Activated CD8-positive, alpha-beta memory T cell treated with anti-CD3 and anti-CD28 coated beads, Interleukin-2, amount 10 ng/mL, durations not matched to agents 7 days and 5 days (primary cell): ENCODE measurements around the gene ELMOD3. TPM values are rescaled to one million over a fixed set of nuclear protein-coding genes. Genes with fewer than 3 reads are reported as not detected.
"Not testable (repeated sequence)": the region's sequence is repeated elsewhere in the genome, so short reads cannot be mapped to it uniquely, and the experiment has no call there.

Source experiments
- ATAC-seq: fragments of 150-1000 bp; cut with Tn5 transposase; one replicate; pipeline ENCODE4 v1.10.0; 2021; ENCODE audit warnings: moderate library complexity
- CTCF ChIA-PET: fragments of 350-600 bp; sonication (Branson Sonifier 250); formaldehyde crosslinking; loops from one replicate; lab custom pipeline; 2021; ENCODE audit warnings: antibody characterized with exemption; lab: Charles Lee
- DNase-seq: peaks from one replicate; pipeline ENCODE4 v3.0.0-alpha.2; 2020
- H3K27ac Mint-ChIP-seq: one replicate; pipeline ENCODE4 v1.8.0; 2021; ENCODE audit warnings: mild to moderate bottlenecking, mixed read lengths
- H3K27me3 Mint-ChIP-seq: one replicate; pipeline ENCODE4 v1.8.0; 2021; ENCODE audit warnings: mixed read lengths
- H3K36me3 Mint-ChIP-seq: one replicate; pipeline ENCODE4 v1.8.0; 2021; ENCODE audit warnings: mild to moderate bottlenecking, mixed read lengths
- H3K4me1 Mint-ChIP-seq: one replicate; pipeline ENCODE4 v1.8.0; 2021; ENCODE audit warnings: mixed read lengths
- H3K4me3 Mint-ChIP-seq: one replicate; pipeline ENCODE4 v1.8.0; 2021; ENCODE audit warnings: mild to moderate bottlenecking, moderate library complexity, mixed read lengths
- H3K9me3 Mint-ChIP-seq: one replicate; pipeline ENCODE4 v1.8.0; 2022; ENCODE audit warnings: low read depth, mixed read lengths
- total RNA-seq, 2 experiments: library from RNA; stranded (reverse); gene quantifications; one replicate each; pipeline ENCODE4 v1.2.3, GENCODE V29; 2021

Gene ELMOD3
- total RNA-seq, 2 experiments from 2014 or later, result 21.7 to 27.7 TPM

GRCh38 chr2:85323351-85323987 lies 31.1 kb upstream of the ELMOD3 start:
- Mint-ChIP-seq H3K9me3 (no peaks in the 10 kb centered on the region), H3K36me3 (peaks cover 86% of the 10 kb centered on the region), H3K27ac (peak overlapping the region; percentile 56), H3K4me3 (peak overlapping the region; percentile 92), H3K4me1 (peaks cover 65% of the 10 kb centered on the region), H3K27me3 (no peaks in the 10 kb centered on the region)
- CTCF ChIA-PET, result interaction anchor here (1.1 kb wide), 1 partner anchor 23 kb away, joined by 4 read pairs; no protein-coding TSS in a partner anchor
- ATAC-seq (no peak), DNase-seq (no peak)

- not testable (repeated sequence) for H3K9me3 Mint-ChIP-seq, DNase-seq, H3K27me3 Mint-ChIP-seq, ATAC-seq
- Mint-ChIP-seq H3K36me3 (peaks cover 81% of the 10 kb centered on the region), H3K27ac (peak overlapping the region; percentile 56), H3K4me1 (peaks cover 63% of the 10 kb centered on the region), H3K4me3 (peak overlapping the region; percentile 92)
- CTCF ChIA-PET, result interaction anchor here (4.5 kb wide), 1 partner anchor 23 kb away, joined by 17 read pairs; no protein-coding TSS in a partner anchor
Measured at GRCh38 chr2:85323988-85324367, 30.6 kb upstream of the ELMOD3 start.

GRCh38 chr2:85324639-85325465 lies 29.7 kb upstream of the ELMOD3 start:
- Mint-ChIP-seq H3K27me3 (no peaks in the 10 kb centered on the region), H3K36me3 (peaks cover 78% of the 10 kb centered on the region), H3K4me1 (peaks cover 61% of the 10 kb centered on the region), H3K27ac (peak overlapping the region; percentile 100), H3K9me3 (no peaks in the 10 kb centered on the region), H3K4me3 (peak overlapping the region; percentile 92)
- ATAC-seq (no peak), DNase-seq (no peak)
- CTCF ChIA-PET, result interaction anchor here (4.5 kb wide), 1 partner anchor 24 kb away, joined by 17 read pairs; no protein-coding TSS in a partner anchor

- ATAC-seq (no peak), DNase-seq (no peak)
- H3K4me3 Mint-ChIP-seq, result peak overlapping the region; percentile 92
- peaks cover 73% of the 10 kb centered on the region for H3K36me3 Mint-ChIP-seq
- H3K27me3 Mint-ChIP-seq, result no peaks in the 10 kb centered on the region
- H3K9me3 Mint-ChIP-seq, result no peaks in the 10 kb centered on the region
- H3K27ac Mint-ChIP-seq, result peak overlapping the region; percentile 100
- CTCF ChIA-PET, result interaction anchor here (4.5 kb wide), 1 partner anchor 25 kb away, joined by 17 read pairs; no protein-coding TSS in a partner anchor
- H3K4me1 Mint-ChIP-seq, result peaks cover 57% of the 10 kb centered on the region
Measured at GRCh38 chr2:85325466-85325811, 29.1 kb upstream of the ELMOD3 start.

GRCh38 chr2:85326406-85327159 lies 28.0 kb upstream of the ELMOD3 start:
- ATAC-seq, result peak; percentile 28

GRCh38 chr2:85327160-85327821 lies 27.3 kb upstream of the ELMOD3 start:
- Mint-ChIP-seq H3K27ac (peak overlapping the region; percentile 100), H3K27me3 (no peaks in the 10 kb centered on the region), H3K4me3 (peak overlapping the region; percentile 92), H3K36me3 (peaks cover 54% of the 10 kb centered on the region), H3K4me1 (peaks cover 51% of the 10 kb centered on the region), H3K9me3 (no peaks in the 10 kb centered on the region)
- peak; percentile 43 for ATAC-seq
- CTCF ChIA-PET, result interaction anchor here (1.0 to 4.5 kb wide), 7 partner anchors 9 to 229 kb away, joined by 3 to 17 read pairs (median 5); partner anchors contain the start of genes ELMOD3 and RETSAT
- peak; percentile 85 for DNase-seq

More at GRCh38 chr2:85326406-85327159, 28.0 kb upstream of the ELMOD3 start:
- Mint-ChIP-seq H3K27me3 (no peaks in the 10 kb centered on the region), H3K9me3 (no peaks in the 10 kb centered on the region), H3K36me3 (peaks cover 61% of the 10 kb centered on the region), H3K4me1 (peaks cover 56% of the 10 kb centered on the region), H3K4me3 (peak overlapping the region; percentile 92), H3K27ac (peak overlapping the region; percentile 100)
- CTCF ChIA-PET, result interaction anchor here (1.0 to 4.5 kb wide), 6 partner anchors 9 to 225 kb away, joined by 3 to 17 read pairs (median 8); partner anchors contain the start of genes ELMOD3 and RETSAT
- DNase-seq, result peak; percentile 84

GRCh38 chr2:85327822-85328617 lies 26.5 kb upstream of the ELMOD3 start, which contains the start of gene TGOLN2:
Gene TGOLN2 (minus strand): TSS chr2:85327989. CDS start chr2:85327962, 27 bp downstream.
- CTCF ChIA-PET, result interaction anchor here (1.0 to 4.5 kb wide), 4 partner anchors 26 to 229 kb away, joined by 4 to 17 read pairs (median 10); partner anchors contain the start of genes ELMOD3 and RETSAT
- H3K4me3 Mint-ChIP-seq, result peak within 1 kb of the TSS; percentile 92
- H3K4me1 Mint-ChIP-seq, result peaks cover 46% of the 10 kb centered on the region
- no peaks in the 10 kb centered on the region for H3K27me3 Mint-ChIP-seq
- no peaks in the 10 kb centered on the region for H3K9me3 Mint-ChIP-seq
- H3K27ac Mint-ChIP-seq, result peak within 1 kb of the TSS; percentile 100
- peak; percentile 89 for ATAC-seq
- H3K36me3 Mint-ChIP-seq, result peaks cover 47% of the 10 kb centered on the region
- DNase-seq, result peak; percentile 96

GRCh38 chr2:85329181-85329651 lies 25.4 kb upstream of the ELMOD3 start:
- CTCF ChIA-PET, result interaction anchor here (1.4 kb wide), 1 partner anchor 223 kb away, joined by 3 read pairs; no protein-coding TSS in a partner anchor
- H3K36me3 Mint-ChIP-seq, result peaks cover 36% of the 10 kb centered on the region
- H3K4me1 Mint-ChIP-seq, result peaks cover 35% of the 10 kb centered on the region
- peak overlapping the region; percentile 21 for H3K4me3 Mint-ChIP-seq
- DNase-seq (no peak), ATAC-seq (no peak)
- peak overlapping the region; percentile 54 for H3K27ac Mint-ChIP-seq
- H3K27me3 Mint-ChIP-seq, result no peaks in the 10 kb centered on the region
- no peaks in the 10 kb centered on the region for H3K9me3 Mint-ChIP-seq

GRCh38 chr2:85329701-85330100 lies 24.9 kb upstream of the ELMOD3 start:
- Mint-ChIP-seq H3K36me3 (peaks cover 32% of the 10 kb centered on the region), H3K4me1 (peaks cover 30% of the 10 kb centered on the region), H3K4me3 (peak overlapping the region; percentile 21)
- ATAC-seq, H3K9me3 Mint-ChIP-seq, DNase-seq, H3K27me3 Mint-ChIP-seq, H3K27ac Mint-ChIP-seq: not testable (repeated sequence)
- CTCF ChIA-PET, result interaction anchor here (1.4 kb wide), 1 partner anchor 222 kb away, joined by 3 read pairs; no protein-coding TSS in a partner anchor

- ATAC-seq (no peak), DNase-seq (peak; percentile 61)
- H3K27me3 Mint-ChIP-seq, result no peaks in the 10 kb centered on the region
- CTCF ChIA-PET, result interaction anchor here (1.0 kb wide), 2 partner anchors 9 to 62 kb away, joined by 3 read pairs; no protein-coding TSS in a partner anchor
- no peaks in the 10 kb centered on the region for H3K9me3 Mint-ChIP-seq
- H3K27ac Mint-ChIP-seq, result peak overlapping the region; percentile 68
- H3K4me3 Mint-ChIP-seq, result peak overlapping the region; percentile 32
- peaks cover 18% of the 10 kb centered on the region for H3K36me3 Mint-ChIP-seq
- H3K4me1 Mint-ChIP-seq, result peaks cover 24% of the 10 kb centered on the region
Measured at GRCh38 chr2:85330839-85331636, 23.5 kb upstream of the ELMOD3 start.

- ATAC-seq, H3K27ac Mint-ChIP-seq, DNase-seq, H3K4me3 Mint-ChIP-seq, H3K36me3 Mint-ChIP-seq, H3K9me3 Mint-ChIP-seq, CTCF ChIA-PET: not testable (repeated sequence)
- peaks cover 22% of the 10 kb centered on the region for H3K4me1 Mint-ChIP-seq
- peaks cover 11% of the 10 kb centered on the region for H3K27me3 Mint-ChIP-seq
Measured at GRCh38 chr2:85333877-85334276, 20.7 kb upstream of the ELMOD3 start.
